ENCODE results near the gene NRM.

Gene NRM

GRCh38 chr6:30687659-30688431, 2.9 kb downstream of the NRM start:
- H3K4me3 ChIP-seq (ENCODE audit: low read depth, low read length): peak overlapping the region; percentile 70
- peak overlapping the region; percentile 15 for H2BK12ac ChIP-seq (ENCODE audit: low read length)
- peak overlapping the region; percentile 69 for H2BK120ac ChIP-seq (ENCODE audit: insufficient read depth, low read length, poor library complexity)
- H2AK5ac ChIP-seq (ENCODE audit: low read length): peak overlapping the region; percentile 51
- H3K9me3 ChIP-seq (ENCODE audit: insufficient read depth, low read depth, low read length): peaks cover 1% of the 10 kb centered on the region
- peak overlapping the region; percentile 57 for H3K9ac ChIP-seq (ENCODE audit: low read length)
- peak overlapping the region; percentile 47 for H2BK5ac ChIP-seq (ENCODE audit: low read depth, low read length, poor library complexity)
- H3K4ac ChIP-seq (ENCODE audit: low read depth, low read length): peak overlapping the region; percentile 44
- H4K91ac ChIP-seq (ENCODE audit: low read depth, low read length): peak overlapping the region; percentile 87
- peak overlapping the region; percentile 73 for H4K12ac ChIP-seq (ENCODE audit: low read depth, low read length)
- WGBS (ENCODE audit: extremely low coverage, insufficient coverage, insufficient read length): no CpG with 5 or more reads among the region's 22 CpGs
- H3K79me2 ChIP-seq (ENCODE audit: control insufficient read depth, insufficient read depth, low read length, poor library complexity): peaks cover 34% of the 10 kb centered on the region
- H3K14ac ChIP-seq (ENCODE audit: low read length): peak overlapping the region; percentile 81
- no peak for DNase-seq
- no peaks in the 10 kb centered on the region for H3K27me3 ChIP-seq (ENCODE audit: insufficient read depth, low read length)
- H3K18ac ChIP-seq (ENCODE audit: low read length): peak overlapping the region; percentile 43
- peak overlapping the region; percentile 72 for H3K4me2 ChIP-seq (ENCODE audit: low read length)
- H2AFZ ChIP-seq (ENCODE audit: insufficient read depth, low read length, poor library complexity): peak overlapping the region; percentile 0
- H3K27ac ChIP-seq (ENCODE audit: low read depth, low read length): peak overlapping the region; percentile 56
- H3K4me1 ChIP-seq (ENCODE audit: control insufficient read depth in 1 of 2, insufficient read depth in 2 of 2, low read length in 2 of 2): peaks cover 34 to 39% of the 10 kb centered on the region in 2 experiments
- H3K36me3 ChIP-seq (ENCODE audit: control insufficient read depth in 1 of 2, insufficient read depth in 2 of 2, low read length in 2 of 2): peaks cover 6 to 13% of the 10 kb centered on the region in 2 experiments
- H3K79me1 ChIP-seq (ENCODE audit: low read length): peaks cover 27% of the 10 kb centered on the region
- H4K8ac ChIP-seq (ENCODE audit: low read depth, low read length): peak overlapping the region; percentile 84
- no peak overlapping the region for H3K23ac ChIP-seq (ENCODE audit: low read length)

- Histone ChIP-seq H3K27me3 (ENCODE audit: insufficient read depth, low read length) (no peaks in the 10 kb centered on the region), H3K4ac (ENCODE audit: low read depth, low read length) (peak overlapping the region; percentile 73), H4K8ac (ENCODE audit: low read depth, low read length) (peak overlapping the region; percentile 84), H3K4me2 (ENCODE audit: low read length) (peak overlapping the region; percentile 72), H2BK5ac (ENCODE audit: low read depth, low read length, poor library complexity) (peak overlapping the region; percentile 53), H2AFZ (ENCODE audit: insufficient read depth, low read length, poor library complexity) (peak overlapping the region; percentile 9), H3K79me2 (ENCODE audit: control insufficient read depth, insufficient read depth, low read length, poor library complexity) (peaks cover 40% of the 10 kb centered on the region), H3K9ac (ENCODE audit: low read length) (peak overlapping the region; percentile 57), H3K14ac (ENCODE audit: low read length) (peak overlapping the region; percentile 81), H3K4me1 (ENCODE audit: control insufficient read depth in 1 of 2, insufficient read depth in 2 of 2, low read length in 2 of 2) (peaks cover 37 to 47% of the 10 kb centered on the region in 2 experiments), H4K12ac (ENCODE audit: low read depth, low read length) (peak overlapping the region; percentile 73), H3K23ac (ENCODE audit: low read length) (no peak overlapping the region), H3K9me3 (ENCODE audit: insufficient read depth, low read depth, low read length) (peaks cover 1% of the 10 kb centered on the region), H3K27ac (ENCODE audit: low read depth, low read length) (peak overlapping the region; percentile 73), H3K18ac (ENCODE audit: low read length) (peak overlapping the region; percentile 90), H4K91ac (ENCODE audit: low read depth, low read length) (peak overlapping the region; percentile 87), H2AK5ac (ENCODE audit: low read length) (peak overlapping the region; percentile 51), H3K79me1 (ENCODE audit: low read length) (peaks cover 33% of the 10 kb centered on the region), H2BK120ac (ENCODE audit: insufficient read depth, low read length, poor library complexity) (peak overlapping the region; percentile 69), H2BK12ac (ENCODE audit: low read length) (no peak overlapping the region), H3K36me3 (ENCODE audit: control insufficient read depth in 1 of 2, insufficient read depth in 2 of 2, low read length in 2 of 2) (peaks cover 9 to 13% of the 10 kb centered on the region in 2 experiments), H3K4me3 (ENCODE audit: low read depth, low read length) (peak overlapping the region; percentile 76)
- peak; percentile 97 to 98 for DNase-seq
- WGBS (ENCODE audit: extremely low coverage, insufficient coverage, insufficient read length): no CpG with 5 or more reads among the region's 52 CpGs
These were observed 3.7 kb downstream of the NRM start for GRCh38 chr6:30686908-30687658.

- Histone ChIP-seq H3K9me3 (ENCODE audit: insufficient read depth, low read depth, low read length) (peaks cover 1% of the 10 kb centered on the region), H3K9ac (ENCODE audit: low read length) (peak within 1 kb of the TSS; percentile 82), H2AFZ (ENCODE audit: insufficient read depth, low read length, poor library complexity) (peak within 1 kb of the TSS; percentile 18), H3K4me1 (ENCODE audit: control insufficient read depth in 1 of 2, insufficient read depth in 2 of 2, low read length in 2 of 2) (peaks cover 38 to 48% of the 10 kb centered on the region in 2 experiments), H3K27ac (ENCODE audit: low read depth, low read length) (peak within 1 kb of the TSS; percentile 73), H3K4me3 (ENCODE audit: low read depth, low read length) (peak within 1 kb of the TSS; percentile 76), H3K27me3 (ENCODE audit: insufficient read depth, low read length) (no peaks in the 10 kb centered on the region), H3K18ac (ENCODE audit: low read length) (peak within 1 kb of the TSS; percentile 90), H4K8ac (ENCODE audit: low read depth, low read length) (peak within 1 kb of the TSS; percentile 84), H2BK5ac (ENCODE audit: low read depth, low read length, poor library complexity) (peak within 1 kb of the TSS; percentile 53), H3K36me3 (ENCODE audit: control insufficient read depth in 1 of 2, insufficient read depth in 2 of 2, low read length in 2 of 2) (peaks cover 9 to 13% of the 10 kb centered on the region in 2 experiments), H2AK5ac (ENCODE audit: low read length) (peak within 1 kb of the TSS; percentile 69), H3K4me2 (ENCODE audit: low read length) (peak within 1 kb of the TSS; percentile 72), H4K12ac (ENCODE audit: low read depth, low read length) (peak within 1 kb of the TSS; percentile 73), H2BK120ac (ENCODE audit: insufficient read depth, low read length, poor library complexity) (peak within 1 kb of the TSS; percentile 69), H4K91ac (ENCODE audit: low read depth, low read length) (peak within 1 kb of the TSS; percentile 95), H3K23ac (ENCODE audit: low read length) (no peak within 1 kb of the TSS), H3K4ac (ENCODE audit: low read depth, low read length) (peak within 1 kb of the TSS; percentile 73), H2BK12ac (ENCODE audit: low read length) (peak within 1 kb of the TSS; percentile 17), H3K79me2 (ENCODE audit: control insufficient read depth, insufficient read depth, low read length, poor library complexity) (peaks cover 40% of the 10 kb centered on the region), H3K79me1 (ENCODE audit: low read length) (peaks cover 33% of the 10 kb centered on the region), H3K14ac (ENCODE audit: low read length) (peak within 1 kb of the TSS; percentile 86)
- DNase-seq: peak; percentile 54 to 73
- WGBS (ENCODE audit: extremely low coverage, insufficient coverage, insufficient read length): no CpG with 5 or more reads among the region's 41 CpGs
These were observed 4.5 kb downstream of the NRM start, which contains the start of gene PPP1R18 for GRCh38 chr6:30686009-30686907. Gene PPP1R18, minus strand, starts transcription at chr6:30686645. Its CDS starts 627 bp downstream, at chr6:30686018.

Data from trophoblast cell (in vitro differentiated cells and primary cell).